Activated CD4-positive, alpha-beta T cell treated with anti-CD3 and anti-CD28 coated beads for 48 hours (primary cell): ENCODE results near the gene IL13.
"Not testable (repeated sequence)": the region's sequence is repeated elsewhere in the genome, so short reads cannot be mapped to it uniquely, and the experiment has no call there.

Source experiments
- DNase-seq: peaks from one replicate; pipeline ENCODE4 v3.0.0-alpha.2; 2020

The IL13 gene

GRCh38 chr5:132691755-132692631 is 34.0 kb downstream of the IL13 start:
- DNase-seq = not testable (repeated sequence)

- DNase-seq = no peak
Measured at GRCh38 chr5:132692632-132692967, 34.6 kb downstream of the IL13 start.

- no peak for DNase-seq
Measured at GRCh38 chr5:132695956-132696355, 38.0 kb downstream of the IL13 start.

DNA sequence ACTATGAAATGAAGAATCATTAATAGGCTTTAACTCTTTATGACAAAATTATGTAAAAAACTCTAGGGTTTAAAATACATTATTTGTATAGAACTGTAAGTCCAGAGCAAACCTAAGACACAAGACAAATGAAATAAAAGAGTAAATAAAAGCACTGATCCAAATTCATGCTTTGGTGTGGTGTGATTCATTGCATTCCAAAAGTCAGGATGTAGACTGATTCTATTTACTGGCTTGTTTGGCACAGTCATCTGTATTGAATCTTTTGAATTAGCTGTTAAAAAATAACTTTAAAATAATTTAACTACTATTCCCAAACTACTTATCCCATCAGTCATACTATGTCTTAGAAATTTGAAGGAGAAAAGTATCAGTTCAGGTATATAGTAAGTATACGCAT is 46.9 kb downstream of the IL13 start:
- DNase-seq = no peak

DNA sequence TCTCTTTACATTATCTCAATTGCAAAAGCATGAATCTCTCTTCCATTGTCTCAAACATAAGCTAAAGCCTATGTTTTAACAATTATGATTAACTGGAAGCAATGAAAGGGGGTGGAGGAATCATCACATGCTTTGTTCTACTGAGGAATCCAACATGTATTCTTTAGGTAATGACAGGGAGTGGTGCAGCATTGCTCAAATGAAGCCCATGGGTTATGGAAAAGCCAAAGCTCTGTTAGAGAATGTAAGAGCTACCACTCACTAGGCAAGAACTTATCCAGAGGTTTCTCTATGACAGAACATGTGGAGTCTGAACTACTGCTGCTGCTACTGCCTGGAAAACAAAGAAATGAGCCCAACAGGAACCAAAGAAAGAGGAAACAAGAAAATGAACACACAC is 50.7 kb downstream of the IL13 start:
- no peak for DNase-seq
